Non-pigmented ciliary epithelial cell (primary cell): ENCODE results near the gene SGCD.

Experiments
- DNase-seq: peaks from one replicate; pipeline ENCODE4 v3.0.0-alpha.2; 2010; ENCODE audit warnings: low read depth

The SGCD gene

GRCh38 chr5:156326718-156327259, at the start of gene SGCD:
Gene SGCD, plus strand, starts transcription at chr5:156327164.
- DNase-seq, result no peak

- no peak for DNase-seq
Measured at GRCh38 chr5:156277290-156277689, 49.7 kb upstream of the SGCD start.

- DNase-seq, result no peak
Measured at GRCh38 chr5:156295431-156295830, 31.5 kb upstream of the SGCD start.

- no peak for DNase-seq
Measured at GRCh38 chr5:156310115-156310514, 16.8 kb upstream of the SGCD start.

- DNase-seq, result no peak
Measured at GRCh38 chr5:156312897-156313694, 13.9 kb upstream of the SGCD start.

GRCh38 chr5:156314416-156314815, 12.5 kb upstream of the SGCD start:
- DNase-seq, result no peak

GRCh38 chr5:156322666-156323065, 4.3 kb upstream of the SGCD start:
- DNase-seq, result no peak

- no peak for DNase-seq
Measured at GRCh38 chr5:156327296-156327695, 332 bp downstream of the SGCD start.

GRCh38 chr5:156328161-156328560, 1.2 kb downstream of the SGCD start:
- DNase-seq, result no peak

GRCh38 chr5:156328766-156329165, 1.8 kb downstream of the SGCD start:
- no peak for DNase-seq

GRCh38 chr5:156329171-156329611, 2.2 kb downstream of the SGCD start:
- no peak for DNase-seq

GRCh38 chr5:156330141-156330870, 3.3 kb downstream of the SGCD start:
- no peak for DNase-seq

- DNase-seq, result no peak
Measured at GRCh38 chr5:156331181-156331580, 4.2 kb downstream of the SGCD start.

GRCh38 chr5:156331845-156332244, 4.9 kb downstream of the SGCD start:
- no peak for DNase-seq

- DNase-seq, result no peak
Measured at GRCh38 chr5:156332245-156332644, 5.3 kb downstream of the SGCD start.

- no peak for DNase-seq
Measured at GRCh38 chr5:156339139-156339841, 12.3 kb downstream of the SGCD start.

- DNase-seq, result no peak
Measured at GRCh38 chr5:156340893-156341292, 13.9 kb downstream of the SGCD start.

- DNase-seq, result no peak
Measured at GRCh38 chr5:156350256-156350655, 23.3 kb downstream of the SGCD start.

- DNase-seq, result no peak
Measured at GRCh38 chr5:156351423-156351822, 24.5 kb downstream of the SGCD start.

GRCh38 chr5:156354571-156354970, 27.6 kb downstream of the SGCD start:
- DNase-seq, result no peak

GRCh38 chr5:156356238-156356637, 29.3 kb downstream of the SGCD start:
- no peak for DNase-seq

GRCh38 chr5:156359476-156359875, 32.5 kb downstream of the SGCD start:
- DNase-seq, result peak; percentile 5
